Glutamatergic neuron (in vitro differentiated cells): ENCODE measurements around the gene AATK. TPM values are rescaled to one million over a fixed set of nuclear protein-coding genes. Genes with fewer than 3 reads are reported as not detected.

Source experiments
- DNase-seq: peaks from one replicate; pipeline ENCODE4 v3.0.0; 2022
- H3K27ac Mint-ChIP-seq: one replicate; pipeline ENCODE4 v1.8.0; 2020; ENCODE audit warnings: mild to moderate bottlenecking, mixed read lengths, inconsistent platforms; ENCODE audit not compliant: unreplicated experiment
- H3K27me3 Mint-ChIP-seq: one replicate; pipeline ENCODE4 v1.8.0; 2020; ENCODE audit warnings: mild to moderate bottlenecking, moderate library complexity, mixed read lengths, inconsistent platforms; ENCODE audit not compliant: unreplicated experiment
- H3K36me3 Mint-ChIP-seq: one replicate; pipeline ENCODE4 v1.8.0; 2020; ENCODE audit warnings: mild to moderate bottlenecking, mixed read lengths, inconsistent platforms; ENCODE audit not compliant: unreplicated experiment
- H3K4me1 Mint-ChIP-seq: one replicate; pipeline ENCODE4 v1.8.0; 2020; ENCODE audit warnings: mild to moderate bottlenecking, low read depth, mixed read lengths, inconsistent platforms; ENCODE audit not compliant: unreplicated experiment
- H3K4me3 Mint-ChIP-seq: one replicate; pipeline ENCODE4 v1.8.0; 2020; ENCODE audit warnings: mild to moderate bottlenecking, mixed read lengths, inconsistent platforms; ENCODE audit not compliant: unreplicated experiment
- H3K9me3 Mint-ChIP-seq: one replicate; pipeline ENCODE4 v1.8.0; 2020; ENCODE audit warnings: mild to moderate bottlenecking, moderate library complexity, mixed read lengths, inconsistent platforms; ENCODE audit not compliant: unreplicated experiment
- total RNA-seq: library from RNA; stranded (reverse); fragmentation: NEBNext Ultra II Directional; extraction: Animal tissue kit (Norgen Biotek cat#: 25700); gene quantifications from one replicate; pipeline ENCODE4 v1.2.1, GENCODE V29; 2021; ENCODE audit not compliant: unreplicated experiment
- TF ChIP-seq, protein P1 (sequence below): fragments of 200-600 bp; sonication (generic); IDR thresholded peaks from one replicate; pipeline ENCODE4 v1.5.0; 2021; ENCODE audit not compliant: partially characterized antibody, unreplicated experiment

AATK gene
- total RNA-seq, 1 donor from 2014 or later = 27.0 TPM

DNA sequence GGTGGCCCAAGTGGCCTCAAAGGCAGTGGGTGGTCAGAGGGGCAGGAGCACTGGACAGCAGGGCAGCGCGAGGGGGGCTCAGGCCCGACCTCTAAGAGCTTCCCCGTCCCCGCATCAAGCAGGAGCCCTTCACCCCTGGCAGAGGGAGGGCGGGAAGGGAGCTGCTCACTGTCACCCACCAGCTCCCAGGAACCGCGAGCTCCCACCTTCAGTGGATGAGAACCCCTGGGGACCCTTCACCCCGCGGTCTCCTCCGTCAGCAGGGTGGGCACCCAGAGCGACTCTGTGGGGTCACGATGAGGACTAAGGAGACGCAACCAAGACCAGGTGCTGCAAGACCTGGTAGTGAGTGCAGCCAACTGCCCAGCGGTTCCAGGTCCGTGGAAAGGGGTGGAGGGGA lies 43.1 kb upstream of the AATK start:
- H3K9me3 Mint-ChIP-seq = no peaks in the 10 kb centered on the region
- no peaks in the 10 kb centered on the region for H3K36me3 Mint-ChIP-seq
- no peak for DNase-seq
- no peaks in the 10 kb centered on the region for H3K27me3 Mint-ChIP-seq
- TF ChIP-seq, protein P1, sequence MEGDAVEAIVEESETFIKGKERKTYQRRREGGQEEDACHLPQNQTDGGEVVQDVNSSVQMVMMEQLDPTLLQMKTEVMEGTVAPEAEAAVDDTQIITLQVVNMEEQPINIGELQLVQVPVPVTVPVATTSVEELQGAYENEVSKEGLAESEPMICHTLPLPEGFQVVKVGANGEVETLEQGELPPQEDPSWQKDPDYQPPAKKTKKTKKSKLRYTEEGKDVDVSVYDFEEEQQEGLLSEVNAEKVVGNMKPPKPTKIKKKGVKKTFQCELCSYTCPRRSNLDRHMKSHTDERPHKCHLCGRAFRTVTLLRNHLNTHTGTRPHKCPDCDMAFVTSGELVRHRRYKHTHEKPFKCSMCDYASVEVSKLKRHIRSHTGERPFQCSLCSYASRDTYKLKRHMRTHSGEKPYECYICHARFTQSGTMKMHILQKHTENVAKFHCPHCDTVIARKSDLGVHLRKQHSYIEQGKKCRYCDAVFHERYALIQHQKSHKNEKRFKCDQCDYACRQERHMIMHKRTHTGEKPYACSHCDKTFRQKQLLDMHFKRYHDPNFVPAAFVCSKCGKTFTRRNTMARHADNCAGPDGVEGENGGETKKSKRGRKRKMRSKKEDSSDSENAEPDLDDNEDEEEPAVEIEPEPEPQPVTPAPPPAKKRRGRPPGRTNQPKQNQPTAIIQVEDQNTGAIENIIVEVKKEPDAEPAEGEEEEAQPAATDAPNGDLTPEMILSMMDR = no peak
- H3K4me1 Mint-ChIP-seq = no peaks in the 10 kb centered on the region
- no peak overlapping the region for H3K4me3 Mint-ChIP-seq
- no peak overlapping the region for H3K27ac Mint-ChIP-seq

DNA sequence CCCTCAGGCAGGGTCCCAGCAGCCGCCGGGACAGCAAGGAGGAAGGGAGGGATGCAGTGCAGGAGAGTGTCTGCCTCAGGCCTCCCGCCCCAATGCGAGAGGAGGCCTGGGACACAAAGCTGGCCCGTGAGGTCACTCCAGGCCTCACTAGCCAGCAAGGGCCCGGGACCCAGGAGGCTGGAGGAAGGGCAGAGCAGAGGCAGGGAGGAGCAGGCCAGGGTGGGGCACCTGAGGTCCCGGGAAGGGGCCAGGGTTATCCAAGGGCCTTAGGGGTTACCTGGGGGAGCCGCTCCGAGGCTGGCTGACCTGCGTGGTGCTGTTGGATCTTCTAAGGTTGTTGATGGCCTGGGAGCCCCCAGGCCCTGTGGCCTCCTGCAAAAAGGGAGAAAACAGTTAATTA lies 42.6 kb upstream of the AATK start:
- H3K9me3 Mint-ChIP-seq = no peaks in the 10 kb centered on the region
- H3K27ac Mint-ChIP-seq = no peak overlapping the region
- TF ChIP-seq, protein P1 = no peak
- H3K27me3 Mint-ChIP-seq = peaks cover under 1% of the 10 kb centered on the region
- DNase-seq = no peak
- H3K36me3 Mint-ChIP-seq = no peaks in the 10 kb centered on the region
- H3K4me1 Mint-ChIP-seq = no peaks in the 10 kb centered on the region
- no peak overlapping the region for H3K4me3 Mint-ChIP-seq

DNA sequence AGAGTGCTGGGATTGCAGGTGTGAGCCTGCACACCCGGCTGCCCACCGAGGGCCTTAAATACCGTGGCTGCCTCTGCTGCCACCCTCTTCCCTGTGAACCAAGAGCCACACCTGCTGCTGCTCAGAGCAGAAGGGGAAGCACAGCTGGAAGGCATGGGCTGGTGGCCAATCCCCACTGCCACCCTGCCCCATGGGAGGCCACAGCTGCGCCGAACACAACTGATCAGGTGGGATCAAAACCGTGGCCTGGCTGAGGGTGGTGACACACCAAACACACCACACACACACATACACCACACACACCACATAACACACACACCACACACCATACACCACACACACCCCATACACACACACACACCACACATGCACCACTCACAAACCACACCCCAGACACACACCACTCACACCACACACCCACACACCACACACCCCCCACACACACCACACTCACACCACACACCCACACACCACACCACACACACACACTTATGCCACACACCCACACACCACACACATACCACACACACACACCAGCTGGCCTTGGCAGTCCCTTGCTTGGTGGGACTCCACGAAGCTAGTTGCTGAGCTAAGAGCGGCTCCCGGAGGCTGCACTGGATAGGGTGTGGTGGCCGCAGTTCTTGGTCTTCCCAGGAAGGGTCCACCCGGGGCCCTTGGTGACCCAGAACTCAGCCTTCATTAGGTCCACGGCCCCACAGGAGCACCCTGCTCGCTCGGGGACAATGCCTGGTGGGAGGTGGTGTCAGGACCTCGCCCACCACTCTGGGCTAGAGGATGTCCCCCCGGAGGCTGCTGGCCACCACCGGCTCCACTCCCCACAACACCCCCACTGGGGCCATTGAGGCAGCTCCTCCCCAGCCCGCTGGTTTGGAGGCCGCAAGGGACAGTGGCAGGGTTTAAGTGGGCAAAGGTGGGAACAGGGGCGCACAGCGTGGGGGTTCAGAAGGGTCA lies 41.9 kb upstream of the AATK start:
- H3K4me1 Mint-ChIP-seq = no peaks in the 10 kb centered on the region
- H3K27me3 Mint-ChIP-seq = peaks cover 2% of the 10 kb centered on the region
- no peak overlapping the region for H3K4me3 Mint-ChIP-seq
- H3K27ac Mint-ChIP-seq = no peak overlapping the region
- DNase-seq = no peak
- TF ChIP-seq, protein P1 = no peak
- no peaks in the 10 kb centered on the region for H3K9me3 Mint-ChIP-seq
- no peaks in the 10 kb centered on the region for H3K36me3 Mint-ChIP-seq

DNA sequence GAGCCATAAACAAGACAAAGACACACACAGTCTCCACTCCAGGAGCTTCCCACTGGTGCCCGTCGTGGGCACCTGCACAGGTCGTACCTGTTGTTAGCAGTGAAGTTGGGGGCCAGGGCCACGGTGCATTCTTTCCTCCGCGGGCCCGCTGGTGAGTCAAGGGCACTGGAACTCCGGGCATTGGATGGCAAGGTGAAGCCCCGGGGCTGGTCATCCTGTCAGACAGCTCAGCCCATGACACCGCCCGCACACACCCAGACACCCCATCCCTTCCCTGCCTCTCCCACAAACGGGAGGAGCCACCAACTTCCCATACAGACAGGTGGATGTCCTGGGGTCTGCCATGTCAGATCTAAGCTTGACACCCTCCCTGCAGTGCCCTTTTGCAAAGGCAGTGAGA lies 40.6 kb upstream of the AATK start:
- TF ChIP-seq, protein P1 = no peak

DNA sequence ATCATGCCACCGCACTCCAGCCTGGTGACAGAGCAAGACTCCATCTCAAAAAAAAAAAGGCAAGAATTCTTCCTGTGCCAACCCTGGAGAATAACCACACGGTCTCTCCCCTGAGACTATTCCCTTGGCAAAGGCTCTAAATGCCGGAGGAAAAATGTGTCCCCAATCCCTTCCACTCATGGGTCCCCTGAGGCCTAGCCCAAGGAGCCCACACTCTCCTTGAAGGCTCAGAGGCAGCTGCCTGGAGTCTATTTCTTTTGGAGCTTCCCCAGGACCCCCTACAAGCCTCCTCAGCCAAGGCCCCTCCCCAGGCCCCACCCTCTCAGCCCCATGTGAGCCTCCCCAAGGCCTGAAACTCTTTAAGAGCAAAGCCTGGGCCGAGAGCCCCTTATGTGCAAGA lies 40.1 kb upstream of the AATK start:
- TF ChIP-seq, protein P1 = no peak
- H3K4me1 Mint-ChIP-seq = no peaks in the 10 kb centered on the region
- no peak for DNase-seq
- H3K4me3 Mint-ChIP-seq = no peak overlapping the region
- H3K27ac Mint-ChIP-seq = no peak overlapping the region
- H3K27me3 Mint-ChIP-seq = peaks cover 2% of the 10 kb centered on the region
- no peaks in the 10 kb centered on the region for H3K9me3 Mint-ChIP-seq
- H3K36me3 Mint-ChIP-seq = no peaks in the 10 kb centered on the region

More for the DNA sequence above, 40.6 kb upstream of the AATK start:
- no peaks in the 10 kb centered on the region for H3K36me3 Mint-ChIP-seq
- H3K9me3 Mint-ChIP-seq = no peaks in the 10 kb centered on the region
- no peak for DNase-seq
- no peak overlapping the region for H3K27ac Mint-ChIP-seq
- H3K4me1 Mint-ChIP-seq = no peaks in the 10 kb centered on the region
- peaks cover 2% of the 10 kb centered on the region for H3K27me3 Mint-ChIP-seq
- no peak overlapping the region for H3K4me3 Mint-ChIP-seq
